Astrocyte of the spinal cord (primary cell): ENCODE data around the gene PKIB.

Experiments
- DNase-seq: peaks from one replicate; pipeline ENCODE4 v3.0.0; 2011; ENCODE audit warnings: low read depth, low spot score
- H3K4me3 ChIP-seq: 2 replicates; pipeline ENCODE4 v1.5.1; 2011; ENCODE audit warnings: low read depth, mild to moderate bottlenecking, low read length, moderate library complexity
- CTCF ChIP-seq: IDR thresholded peaks from 2 replicates; pipeline ENCODE4 v1.5.1; 2012; ENCODE audit warnings: low read depth, mild to moderate bottlenecking, low read length, inconsistent platforms
- in situ Hi-C: cut with HindIII; loops from 2 replicates; pipeline ENCODE4 v1.10.0; 2017; ENCODE audit warnings: low sequenced_read_pairs

Gene PKIB

GRCh38 chr6:122683989-122684651 lies 73.9 kb downstream of the PKIB start:
- no peak for TF ChIP-seq CTCF
- no peak overlapping the region for H3K4me3 ChIP-seq
- peak; percentile 15 for DNase-seq
- in situ Hi-C loops = no loop called here

GRCh38 chr6:122692175-122692598 lies 82.0 kb downstream of the PKIB start:
- DNase-seq = peak; percentile 98
- in situ Hi-C loops = no loop called here

GRCh38 chr6:122692807-122693580 lies 82.8 kb downstream of the PKIB start:
- no peak overlapping the region for H3K4me3 ChIP-seq
- no peak for TF ChIP-seq CTCF
- DNase-seq = no peak
- in situ Hi-C loops = no loop called here

More at GRCh38 chr6:122692175-122692598, 82.0 kb downstream of the PKIB start:
- no peak overlapping the region for H3K4me3 ChIP-seq
- TF ChIP-seq CTCF = no peak

- in situ Hi-C loops = no loop called here
- H3K4me3 ChIP-seq = no peak overlapping the region
- peak; percentile 37 for DNase-seq
- TF ChIP-seq CTCF = no peak
Measured at GRCh38 chr6:122694075-122694474, 83.9 kb downstream of the PKIB start.

GRCh38 chr6:122694602-122695001 lies 84.4 kb downstream of the PKIB start:
- no peak overlapping the region for H3K4me3 ChIP-seq
- no peak for DNase-seq
- in situ Hi-C loops = no loop called here
- no peak for TF ChIP-seq CTCF

- no peak overlapping the region for H3K4me3 ChIP-seq
- no peak for DNase-seq
- no peak for TF ChIP-seq CTCF
- in situ Hi-C loops = no loop called here
Measured at GRCh38 chr6:122695188-122695587, 85.0 kb downstream of the PKIB start.
